GM10248 (cell line): ENCODE measurements around the gene GATD1.

Experiments used
- CTCF ChIA-PET: fragments of 300-600 bp; sonication (Branson Sonifier 250); formaldehyde crosslinking; extraction: SDS; loops from one replicate; lab custom pipeline; 2021; ENCODE audit warnings: antibody characterized with exemption; lab: Yijun Ruan, JAX
- POLR2A ChIA-PET: fragments of 350-650 bp; sonication (Branson Sonifier 250); formaldehyde crosslinking; extraction: SDS; loops from one replicate; lab custom pipeline; 2020; ENCODE audit warnings: antibody characterized with exemption; lab: Yijun Ruan, JAX
- DNase-seq: peaks from one replicate; pipeline ENCODE4 v3.0.0; 2012; ENCODE audit errors: extremely low spot score
- TF ChIP-seq, protein P1 (sequence below): IDR thresholded peaks from 2 replicates; pipeline ENCODE4 v1.5.1; 2012; ENCODE audit warnings: mild to moderate bottlenecking, low read depth; ENCODE audit errors: extremely low read depth, missing control alignments, control extremely low read depth

GATD1 gene

DNA sequence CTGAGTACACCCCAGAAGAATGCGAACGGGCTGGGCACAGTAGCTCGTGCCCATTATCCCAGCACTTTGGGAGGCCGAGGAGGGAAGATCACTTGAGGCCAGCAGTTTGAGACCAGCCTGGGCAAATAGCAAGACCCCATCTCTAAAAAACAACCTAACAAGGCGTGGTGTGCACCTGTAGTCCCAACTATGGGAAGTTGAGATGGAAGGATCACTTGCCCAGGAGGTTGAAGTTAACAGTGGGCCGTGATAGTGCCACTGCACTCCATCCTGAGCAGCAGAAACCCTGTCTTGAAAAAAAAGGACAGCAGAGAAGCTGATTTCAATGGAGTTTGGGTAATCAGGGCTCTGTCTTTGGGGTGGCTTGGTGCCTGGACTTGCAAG is 35.8 kb upstream of the GATD1 start:
- TF ChIP-seq, protein P1, sequence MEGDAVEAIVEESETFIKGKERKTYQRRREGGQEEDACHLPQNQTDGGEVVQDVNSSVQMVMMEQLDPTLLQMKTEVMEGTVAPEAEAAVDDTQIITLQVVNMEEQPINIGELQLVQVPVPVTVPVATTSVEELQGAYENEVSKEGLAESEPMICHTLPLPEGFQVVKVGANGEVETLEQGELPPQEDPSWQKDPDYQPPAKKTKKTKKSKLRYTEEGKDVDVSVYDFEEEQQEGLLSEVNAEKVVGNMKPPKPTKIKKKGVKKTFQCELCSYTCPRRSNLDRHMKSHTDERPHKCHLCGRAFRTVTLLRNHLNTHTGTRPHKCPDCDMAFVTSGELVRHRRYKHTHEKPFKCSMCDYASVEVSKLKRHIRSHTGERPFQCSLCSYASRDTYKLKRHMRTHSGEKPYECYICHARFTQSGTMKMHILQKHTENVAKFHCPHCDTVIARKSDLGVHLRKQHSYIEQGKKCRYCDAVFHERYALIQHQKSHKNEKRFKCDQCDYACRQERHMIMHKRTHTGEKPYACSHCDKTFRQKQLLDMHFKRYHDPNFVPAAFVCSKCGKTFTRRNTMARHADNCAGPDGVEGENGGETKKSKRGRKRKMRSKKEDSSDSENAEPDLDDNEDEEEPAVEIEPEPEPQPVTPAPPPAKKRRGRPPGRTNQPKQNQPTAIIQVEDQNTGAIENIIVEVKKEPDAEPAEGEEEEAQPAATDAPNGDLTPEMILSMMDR = no peak
- no peak for DNase-seq
- CTCF ChIA-PET = interaction anchor here (0.7 to 1.7 kb wide), 2 partner anchors 10 to 29 kb away, joined by 3 to 4 read pairs; partner anchors contain the start of genes POLR2L and TSPAN4
- POLR2A ChIA-PET = no interaction called here

DNA sequence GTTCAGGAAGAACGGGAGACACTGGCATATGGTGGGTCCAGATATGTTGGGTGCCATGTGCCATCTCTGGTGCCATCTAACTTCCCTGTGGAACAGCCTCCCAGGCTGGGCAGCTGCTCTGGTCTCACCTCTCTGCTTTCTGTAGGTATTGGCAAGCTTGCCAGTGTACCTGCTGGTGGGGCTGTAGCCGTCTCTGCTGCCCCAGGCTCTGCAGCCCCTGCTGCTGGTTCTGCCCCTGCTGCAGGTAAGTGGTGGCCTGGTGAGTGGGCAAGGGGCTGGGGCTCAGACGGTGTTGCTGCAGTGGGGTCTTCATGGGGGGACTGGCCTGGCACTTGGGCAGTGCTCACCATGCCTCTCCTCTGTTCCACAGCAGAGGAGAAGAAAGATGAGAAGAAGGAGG is 35.1 kb upstream of the GATD1 start:
- CTCF ChIA-PET = interaction anchor here (1.7 to 1.9 kb wide), 2 partner anchors 7 to 30 kb away, joined by 4 to 8 read pairs; partner anchors contain the start of genes PNPLA2, POLR2L and TSPAN4
- TF ChIP-seq, protein P1 = no peak
- DNase-seq = no peak
- POLR2A ChIA-PET = no interaction called here

DNA sequence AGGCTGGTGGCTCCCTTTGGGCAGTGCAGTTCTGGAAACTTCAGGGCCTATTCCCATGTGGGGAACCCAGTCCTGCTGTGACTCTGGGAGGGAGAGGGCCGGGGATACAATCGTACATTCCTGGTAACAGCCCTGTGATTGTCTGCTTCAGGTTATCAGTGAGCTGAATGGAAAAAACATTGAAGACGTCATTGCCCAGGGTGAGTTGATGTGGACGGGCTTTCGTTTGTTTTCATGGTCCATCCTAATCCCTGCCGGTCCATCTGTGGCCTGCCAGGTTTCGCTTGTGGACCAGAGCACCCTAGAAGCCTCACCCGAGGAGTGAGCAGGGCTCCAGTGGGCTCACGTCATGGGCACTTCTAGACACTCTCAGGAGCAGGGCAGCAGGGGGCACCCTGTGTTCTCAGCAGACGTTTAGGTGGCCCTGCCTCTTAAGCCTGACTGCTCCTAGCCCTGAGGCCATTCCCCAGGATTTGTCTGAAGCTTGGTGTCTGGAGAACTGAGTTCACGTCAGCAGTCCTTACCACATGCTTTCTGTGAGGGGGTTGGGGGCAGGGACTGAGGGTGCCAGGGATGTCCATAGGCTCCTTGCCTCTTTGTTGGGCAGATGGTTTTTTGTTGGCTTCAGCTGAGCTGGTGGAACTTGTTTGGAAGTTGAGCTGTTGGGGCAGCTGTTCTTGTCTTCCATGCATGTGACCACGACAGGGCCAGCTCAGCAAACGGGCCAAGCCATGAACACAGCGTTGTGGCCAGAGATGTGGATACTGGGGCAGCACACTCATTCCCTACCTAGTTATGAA is 34.4 kb upstream of the GATD1 start:
- TF ChIP-seq, protein P1 = no peak
- POLR2A ChIA-PET = no interaction called here
- CTCF ChIA-PET = interaction anchor here (0.6 to 1.9 kb wide), 5 partner anchors 8 to 1720 kb away, joined by 3 to 8 read pairs (median 3); partner anchors contain the start of genes PNPLA2, POLR2L and TSPAN4
- DNase-seq = no peak

DNA sequence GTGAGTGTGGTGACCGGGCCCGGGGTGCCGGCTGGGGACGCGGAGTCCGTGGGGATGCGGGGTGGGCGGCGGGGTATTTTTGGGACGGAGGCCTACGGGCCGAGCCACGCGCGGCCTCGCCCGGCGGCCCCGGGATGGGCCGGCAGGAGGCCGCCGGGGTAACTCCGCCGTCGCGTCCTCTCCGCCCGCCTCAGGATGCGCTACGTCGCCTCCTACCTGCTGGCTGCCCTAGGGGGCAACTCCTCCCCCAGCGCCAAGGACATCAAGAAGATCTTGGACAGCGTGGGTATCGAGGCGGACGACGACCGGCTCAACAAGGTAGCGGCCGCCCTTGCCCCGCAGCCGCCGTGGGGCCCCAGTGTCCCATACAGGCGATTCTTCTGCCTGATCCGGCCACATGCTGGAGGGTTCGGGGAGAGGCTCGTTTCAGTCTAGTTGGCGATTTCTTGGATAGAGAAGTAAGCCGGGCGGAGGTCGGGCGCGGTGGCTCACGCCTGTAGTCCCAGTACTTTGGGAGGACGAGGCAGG is 32.8 kb upstream of the GATD1 start:
- TF ChIP-seq, protein P1 = no peak
- ChIA-PET CTCF (interaction anchor here (1.9 to 2.0 kb wide), 2 partner anchors 9 to 11 kb away, joined by 6 to 8 read pairs; partner anchors contain the start of gene PNPLA2), POLR2A (interaction anchor here (1.0 to 1.6 kb wide), 2 partner anchors 9 kb away, joined by 8 to 13 read pairs; partner anchors contain the start of gene PNPLA2)
- no peak for DNase-seq

DNA sequence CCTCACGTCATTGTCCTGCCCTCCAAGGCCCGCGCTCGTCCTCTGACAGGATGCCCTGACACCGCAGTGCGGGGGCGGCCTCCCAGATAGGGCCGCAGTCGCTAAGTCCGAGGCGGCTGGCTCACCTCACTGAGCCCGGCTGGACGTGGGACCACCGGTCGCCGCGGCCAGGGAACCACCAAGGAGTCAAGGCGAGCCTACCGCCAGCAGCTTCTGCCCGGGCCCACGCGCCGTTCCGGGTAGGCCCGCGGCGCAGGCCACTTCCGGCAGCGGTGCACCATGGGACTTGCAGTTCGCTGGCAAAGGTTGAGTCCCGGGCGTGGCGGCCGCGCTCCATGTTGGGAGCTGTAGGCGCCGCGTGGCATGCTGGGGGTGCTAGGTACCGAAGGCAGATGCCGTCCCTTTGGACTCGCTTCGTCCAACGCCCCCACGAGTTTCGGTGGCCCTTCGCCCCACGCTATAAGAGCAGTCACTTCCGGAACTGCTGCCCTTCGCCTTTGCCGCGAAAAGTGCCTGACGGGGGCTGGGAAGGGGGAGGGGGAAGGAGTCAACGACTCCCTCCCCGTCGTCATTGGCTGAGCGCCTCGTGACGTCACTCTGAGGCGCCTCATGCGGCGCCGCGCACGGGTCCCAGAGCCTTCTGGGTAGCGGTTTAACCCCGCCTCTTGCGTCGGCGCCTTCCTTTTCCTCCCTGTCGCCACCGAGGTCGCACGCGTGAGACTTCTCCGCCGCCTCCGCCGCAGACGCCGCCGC is 32.2 kb upstream of the GATD1 start, which contains the start of gene RPLP2:
Gene RPLP2, plus strand, starts transcription at position 681 of the 753 bp plus-strand sequence. CDS start 268 bp downstream, outside the sequence.
- DNase-seq = peak; percentile 97
- TF ChIP-seq, protein P1 = no peak
- ChIA-PET CTCF (interaction anchor here (1.6 to 2.0 kb wide), 3 partner anchors 10 to 22 kb away, joined by 3 to 10 read pairs (median 6); no protein-coding TSS in a partner anchor), POLR2A (interaction anchor here (0.8 to 1.6 kb wide), 3 partner anchors 10 to 21 kb away, joined by 3 to 13 read pairs (median 3); partner anchors contain the start of gene PNPLA2)
